K562 treated with DMSO at 1 percent for 48 hours (cell line): ENCODE results near the gene CCDC122. TPM values are rescaled to one million over a fixed set of nuclear protein-coding genes. Genes with fewer than 3 reads are reported as not detected.

ENCODE experiments used
- total RNA-seq: library from RNA; unstranded; fragments of 300-600 nt; gene quantifications from 2 replicates; pipeline ENCODE4 v1.2.3, GENCODE V29; 2022; ENCODE audit warnings: low replicate concordance; ENCODE audit errors: extremely low read depth

The CCDC122 gene
- total RNA-seq, result not detected in 2 replicates

DNA sequence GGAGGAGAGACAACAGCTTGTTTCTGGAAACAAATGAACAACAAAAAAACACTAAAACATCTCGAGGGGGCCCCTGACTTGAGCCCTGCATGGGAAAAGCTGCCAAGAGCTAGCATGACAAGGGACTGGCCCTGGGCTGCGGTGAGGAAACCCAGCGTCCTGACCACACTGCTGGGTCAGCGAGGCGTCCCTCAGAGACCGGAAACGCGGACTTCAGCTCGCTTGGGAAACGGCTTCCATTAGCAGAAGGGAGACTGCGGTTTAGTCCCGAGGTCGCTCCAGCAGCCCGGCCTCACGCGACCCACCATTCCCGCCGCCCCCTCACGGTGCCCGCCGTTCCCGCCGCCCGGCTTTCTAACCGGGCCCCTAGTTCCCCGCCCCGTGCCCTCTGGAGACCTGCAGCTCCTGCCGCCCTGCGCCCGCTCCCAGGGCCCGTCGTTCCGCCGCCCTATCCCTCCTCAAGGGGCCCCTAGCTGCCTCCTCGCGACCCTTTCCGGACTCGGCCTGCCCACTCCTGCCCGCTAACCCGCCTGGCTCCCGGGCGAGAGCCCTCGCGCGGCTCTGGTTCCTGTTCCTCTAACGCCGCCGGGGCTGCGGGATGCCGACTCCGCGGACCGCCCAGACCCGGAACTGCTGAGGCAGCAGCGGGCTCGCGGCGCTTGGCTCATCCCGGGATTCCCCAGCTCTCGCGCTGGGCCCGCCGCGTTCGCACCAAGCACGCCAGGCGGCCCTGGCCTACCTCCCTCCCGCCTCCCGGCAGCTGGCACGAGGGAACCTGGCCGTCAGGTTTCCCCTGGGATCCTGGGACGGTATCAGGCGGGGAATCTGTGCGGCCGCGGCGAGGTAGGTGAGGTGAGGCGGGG lies at the start of gene CCDC122:
TSS of gene CCDC122 (minus strand) at position 849 of the 863 bp plus-strand sequence. CDS start 10,364 bp downstream, outside the sequence.

DNA sequence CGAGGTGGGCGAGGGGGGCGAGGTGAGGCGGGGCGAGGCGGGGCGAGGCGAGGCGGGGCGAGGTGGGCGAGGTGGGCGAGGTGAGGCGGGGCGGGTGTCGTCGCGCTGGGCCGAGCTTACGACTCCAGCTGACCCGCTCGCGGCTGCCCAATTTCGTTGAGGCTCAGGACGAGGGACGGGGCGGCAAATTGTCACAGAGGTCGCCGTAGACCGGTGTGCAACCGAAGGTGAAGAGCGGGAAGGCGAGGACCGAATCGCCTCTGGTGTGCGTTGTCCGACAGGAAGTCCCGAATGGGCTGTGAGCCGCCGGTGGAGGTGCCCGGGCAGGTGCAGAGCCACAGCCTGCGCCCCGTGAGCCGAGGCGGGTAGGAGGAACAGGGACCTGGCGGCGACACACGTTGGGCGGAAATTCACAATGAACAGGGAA lies 228 bp upstream of the CCDC122 start, which contains the start of gene LACC1:
TSS of gene LACC1 (plus strand) at position 150 of the 427 bp plus-strand sequence. CDS start 1,082 bp downstream, outside the sequence.

DNA sequence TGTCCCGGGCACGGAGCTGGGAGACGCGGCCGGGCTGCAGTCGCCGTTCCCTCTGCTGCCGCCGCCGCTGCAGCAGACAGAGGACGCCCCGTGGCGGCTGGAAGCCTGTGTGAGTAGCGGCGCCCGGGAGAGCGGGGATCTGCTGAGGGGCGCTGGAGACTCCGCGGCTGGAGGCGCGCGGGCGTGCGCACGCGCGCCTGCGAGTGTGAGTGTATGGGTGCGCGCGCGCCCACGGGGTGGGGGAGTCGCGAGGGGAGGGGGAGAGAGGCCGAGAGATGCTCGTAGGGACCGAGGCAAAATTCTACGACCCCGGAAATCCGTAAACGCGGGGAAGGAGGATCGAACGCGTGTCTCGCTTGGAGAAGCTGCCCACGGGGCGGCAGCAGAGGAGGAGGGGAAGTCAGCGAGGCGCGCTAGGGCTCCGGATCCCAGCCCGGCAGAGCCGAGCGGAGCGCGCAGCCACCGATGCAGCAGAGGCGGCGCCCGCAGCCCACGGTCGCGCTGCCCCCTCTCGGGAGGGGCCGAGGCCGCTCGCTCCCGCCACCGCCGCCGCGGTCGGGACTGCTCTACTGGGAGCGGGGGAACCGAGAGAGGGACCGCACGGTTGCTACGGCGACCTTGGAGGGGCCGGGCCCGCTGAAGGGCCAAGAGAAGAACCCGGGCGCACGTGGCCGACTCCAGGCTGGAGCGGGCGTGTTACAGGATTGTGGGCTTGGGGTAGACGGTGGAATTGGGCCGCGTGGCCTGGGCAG lies 92.6 kb downstream of the CCDC122 start, which contains the start of gene ENOX1:
TSS of gene ENOX1 (minus strand) at position 207 of the 752 bp plus-strand sequence.

Other genes with a start within 250 kb of the CCDC122 start
- not detected in 2 replicates for gene ENOX1, start 92.8 kb downstream of the CCDC122 start, total RNA-seq
- gene LACC1, start 164 bp upstream of the CCDC122 start, total RNA-seq, result not detected in 2 replicates